ENCODE measurements around the gene CPOX.
"Not testable (repeated sequence)": the region's sequence is repeated elsewhere in the genome, so short reads cannot be mapped to it uniquely, and the experiment has no call there.

Gene CPOX

DNA sequence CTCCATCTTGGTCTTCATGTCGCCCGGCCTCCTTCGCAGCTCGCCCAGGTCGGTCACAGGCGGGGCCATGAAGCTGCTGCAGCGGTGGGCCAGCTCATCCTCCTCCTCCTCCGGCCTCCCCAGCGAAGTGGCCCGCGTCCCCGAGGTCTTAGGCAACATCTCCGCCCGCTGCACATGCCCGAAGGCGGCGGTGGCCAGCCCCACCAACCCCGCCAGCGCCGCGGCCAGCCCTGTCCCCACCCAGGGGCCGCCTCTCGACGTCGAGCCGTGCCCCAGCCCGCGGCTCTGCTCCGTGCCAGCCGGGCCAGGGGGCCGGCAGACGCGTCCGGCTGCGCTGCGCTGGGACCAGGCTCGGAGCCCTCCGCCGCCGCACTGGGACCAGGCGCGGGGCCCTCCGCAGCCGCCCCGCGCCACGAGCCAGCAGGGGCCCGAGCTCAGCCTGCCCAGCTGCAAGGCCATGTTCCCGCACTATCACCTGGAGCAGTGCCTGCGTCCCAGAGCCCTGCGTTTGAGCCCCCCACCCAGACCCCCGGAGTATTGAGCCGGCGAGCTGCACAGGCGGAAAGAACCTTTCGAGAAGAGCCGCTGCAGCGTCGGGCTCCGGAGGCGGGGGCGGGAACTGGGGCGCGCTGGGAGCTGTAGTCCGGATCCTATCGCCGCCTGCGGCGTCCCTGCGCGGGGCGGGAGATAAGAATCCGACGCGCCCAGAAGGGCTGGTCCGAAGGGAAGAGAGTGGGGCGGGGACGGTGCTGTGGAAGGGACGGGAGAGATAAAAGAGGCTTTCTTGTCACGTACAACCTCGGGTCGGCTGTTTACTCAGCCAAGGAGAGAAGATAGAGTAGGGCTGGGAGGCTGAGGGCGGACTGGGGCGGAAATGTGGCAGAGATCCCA, at the start of gene CPOX:
Gene CPOX (minus strand): TSS at position 566 of the 891 bp plus-strand sequence. CDS start 107 bp downstream, at position 459.
- DNase-seq = peak in 55 of 56 donors; percentile 21 to 95 (median 86)

DNA sequence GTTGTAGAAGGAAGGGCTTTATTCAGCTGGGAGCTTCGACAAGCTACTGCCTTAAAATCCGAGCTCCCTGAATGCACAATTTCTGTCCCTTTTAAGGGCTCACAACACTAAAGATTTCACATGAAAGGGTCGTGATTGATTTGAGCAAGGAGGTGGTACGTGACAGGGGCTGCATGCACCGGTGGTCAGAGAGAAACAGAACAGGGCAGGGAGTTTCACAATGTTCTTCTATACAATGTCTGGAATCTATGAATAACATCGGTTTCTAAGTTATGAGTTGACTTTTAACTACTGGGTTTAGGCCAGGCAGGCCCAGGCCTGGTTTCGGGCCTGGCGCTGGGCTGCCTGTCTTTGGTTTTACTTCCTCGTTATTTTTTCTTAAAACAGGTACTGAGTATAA, 49.4 kb upstream of the CPOX start:
- not testable (repeated sequence) for DNase-seq

DNA sequence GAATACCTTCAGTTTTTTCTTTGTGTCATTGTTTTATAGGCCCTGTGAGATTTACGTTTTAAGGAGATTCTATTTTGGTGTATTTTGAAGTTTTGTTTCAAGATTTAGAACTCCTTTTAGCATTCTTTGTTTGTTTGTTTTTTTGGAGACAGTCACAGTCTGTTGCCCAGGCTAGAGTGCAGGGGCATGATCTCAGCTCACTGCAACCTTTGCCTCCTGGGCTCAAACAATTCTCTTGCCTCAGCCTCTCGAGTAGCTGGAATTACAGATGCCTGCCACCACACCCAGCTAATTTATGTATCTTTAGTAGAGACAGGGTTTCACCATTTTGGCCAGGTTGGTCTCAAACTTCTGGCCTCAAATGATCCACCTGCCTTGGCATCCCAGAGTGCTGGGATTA, 48.3 kb upstream of the CPOX start:
- not testable (repeated sequence) for DNase-seq

DNA sequence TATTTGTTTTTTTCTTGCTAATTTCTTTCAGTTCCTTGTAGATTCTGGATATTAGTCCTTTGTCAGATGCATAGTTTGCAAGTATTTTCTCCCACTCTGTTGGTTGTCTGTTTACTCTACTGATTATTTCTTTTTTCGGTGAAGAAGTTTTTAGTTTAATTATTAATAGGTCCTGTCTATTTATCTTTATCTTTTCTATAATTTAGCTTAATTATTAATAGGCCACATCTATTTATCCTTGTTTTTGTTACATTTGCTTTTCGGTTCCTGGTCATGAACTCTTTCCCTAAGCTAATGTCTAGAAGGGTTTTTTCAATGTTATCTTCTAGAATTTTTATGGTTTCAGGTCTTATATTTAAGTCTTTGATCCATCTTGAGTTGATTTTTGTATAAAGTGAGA, 45.1 kb upstream of the CPOX start:
- not testable (repeated sequence) for DNase-seq

DNA sequence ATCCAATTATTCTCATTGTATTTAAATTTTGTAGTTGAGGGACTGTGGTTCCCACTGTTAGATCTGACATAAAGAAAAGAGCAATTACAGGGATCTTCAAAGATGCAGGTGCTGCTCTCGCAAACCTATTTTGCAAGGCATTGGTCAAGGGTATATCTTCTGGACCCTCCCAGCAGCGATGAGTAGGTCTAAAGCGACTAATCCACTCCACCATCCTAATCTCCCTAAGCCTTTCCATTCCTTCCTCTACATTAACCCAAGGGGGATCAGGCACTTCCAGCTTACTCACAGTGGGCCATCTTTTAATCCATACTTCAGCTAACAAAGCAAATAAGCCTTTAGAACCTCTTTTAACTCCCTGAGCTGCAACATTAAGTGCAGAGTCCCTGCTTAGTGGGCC, 37.0 kb upstream of the CPOX start:
- no peak for DNase-seq

DNA sequence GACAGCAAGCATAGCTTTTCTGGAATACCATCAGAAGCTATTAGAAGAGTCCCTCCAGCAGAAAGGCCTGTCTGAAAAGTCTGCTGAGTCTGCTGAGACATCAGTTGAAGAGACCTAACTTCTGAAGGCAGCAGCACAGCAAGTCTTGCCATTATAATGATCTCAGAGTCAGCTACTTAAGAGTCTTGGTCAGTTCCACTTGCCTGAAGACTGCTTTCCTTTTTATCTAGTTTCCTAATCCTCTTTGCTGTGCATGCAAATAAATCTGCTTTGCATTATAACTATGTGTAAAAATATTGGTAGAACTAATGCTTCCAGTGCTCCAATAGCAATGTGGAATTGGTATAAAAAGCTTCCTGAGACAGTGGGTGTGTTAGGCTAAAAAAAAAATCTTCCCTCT, 34.9 kb upstream of the CPOX start:
- no peak for DNase-seq

GRCh38 chr3:98626151-98626550, 32.7 kb upstream of the CPOX start:
- no peak for DNase-seq

DNA sequence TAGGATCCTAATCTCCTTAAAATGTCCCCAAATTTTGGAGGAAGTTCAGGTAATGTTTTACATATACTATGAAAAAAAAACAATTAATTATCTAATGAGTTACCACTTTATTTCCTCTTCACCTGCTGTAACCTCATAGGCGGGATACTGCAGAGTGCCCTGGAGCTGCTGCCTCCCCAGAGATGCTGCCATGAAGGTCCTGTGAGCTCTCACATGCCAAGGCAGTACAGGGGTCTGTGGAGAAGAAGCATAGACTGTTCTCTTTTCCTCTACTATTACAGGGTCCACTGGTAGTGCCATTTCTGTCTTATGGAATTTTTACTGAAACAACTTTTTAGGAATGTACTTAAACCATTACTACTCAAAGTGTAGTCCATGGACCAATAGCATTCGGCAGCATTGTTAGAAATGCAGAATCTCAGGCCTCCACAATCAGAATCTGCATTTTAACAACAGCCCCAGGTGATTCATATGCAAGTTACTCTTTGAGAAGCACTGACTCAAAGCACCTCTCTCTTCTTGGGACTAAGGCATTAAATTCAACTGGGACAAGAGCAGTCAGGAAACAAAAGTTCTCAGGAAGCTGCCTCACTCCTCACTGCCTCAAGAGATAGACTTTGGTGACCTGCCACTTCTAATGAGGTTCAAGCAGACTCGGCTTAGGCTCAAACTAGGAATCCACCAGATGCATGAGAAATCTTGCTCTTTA, 30.3 kb upstream of the CPOX start:
- DNase-seq = no peak

- no peak for DNase-seq
Measured at GRCh38 chr3:98617841-98618240, 24.4 kb upstream of the CPOX start.

DNA sequence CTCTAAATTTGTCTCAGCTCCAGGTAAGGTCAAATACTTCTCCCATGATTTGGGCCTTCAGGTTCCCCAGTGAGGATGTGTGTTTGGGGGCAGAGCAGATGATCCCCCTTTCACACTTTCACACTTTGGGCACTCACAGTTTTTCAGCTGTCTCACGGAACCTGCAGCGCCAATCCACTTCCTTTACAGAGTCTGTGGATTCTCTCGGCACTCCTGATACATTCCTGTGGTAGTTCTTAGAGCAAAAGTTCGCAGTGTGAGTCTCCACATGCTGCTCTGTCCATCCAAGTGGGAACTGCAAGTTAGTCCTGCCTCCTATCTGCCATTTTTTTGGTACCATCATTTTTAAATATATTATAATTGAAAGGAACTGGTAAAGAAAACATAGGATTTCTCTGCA, 20.2 kb upstream of the CPOX start:
- no peak for DNase-seq

DNA sequence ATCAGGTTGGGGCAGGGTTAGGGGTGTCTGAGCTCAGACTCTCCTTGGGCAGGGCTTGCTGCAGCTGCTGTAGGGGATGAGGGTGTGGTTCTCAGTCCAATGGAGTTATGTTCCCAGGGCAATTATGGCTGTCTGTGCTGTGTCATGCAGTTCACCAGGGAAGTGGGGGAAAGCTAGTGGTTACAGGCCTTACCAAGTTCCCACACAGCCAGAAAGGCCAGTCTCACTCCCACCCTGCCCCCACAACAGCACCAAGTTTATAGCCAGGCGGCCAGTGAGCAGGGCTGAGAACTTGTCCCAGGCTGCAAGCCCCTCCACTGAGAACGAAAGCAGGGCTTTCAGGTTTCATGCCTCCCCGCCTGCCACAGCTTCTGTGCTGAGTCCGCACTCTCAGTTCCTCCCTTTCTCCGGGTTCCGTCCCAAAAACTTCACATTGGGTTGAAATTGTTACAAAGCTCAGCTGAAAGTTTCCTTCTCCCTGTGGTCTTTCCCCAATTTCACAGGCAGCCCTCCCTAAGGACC, 19.6 kb upstream of the CPOX start:
- DNase-seq = peak in 13 of 56 donors; percentile 3 to 43 (median 8)

DNA sequence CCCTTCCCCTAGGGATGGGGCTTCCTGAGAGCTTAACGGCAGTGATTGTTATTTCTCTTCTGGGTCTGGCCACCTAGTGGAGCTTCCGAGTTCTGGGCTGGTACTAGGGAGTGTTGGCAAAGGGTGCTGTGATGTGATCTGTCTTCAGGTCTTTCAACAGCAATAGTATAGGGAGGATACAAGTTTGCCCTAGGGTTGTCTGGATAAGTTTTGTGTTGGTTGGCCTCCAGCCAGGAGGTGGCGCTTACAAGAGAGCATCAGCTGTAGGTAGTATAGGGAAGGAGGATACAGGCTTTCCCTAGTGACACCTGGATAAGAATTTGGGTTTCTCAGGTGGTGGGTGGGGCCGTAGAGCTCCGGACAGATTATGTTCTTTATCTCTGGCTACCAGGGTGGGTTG, 19.2 kb upstream of the CPOX start:
- DNase-seq = no peak

- DNase-seq = no peak
Measured at GRCh38 chr3:98608029-98608428, 14.6 kb upstream of the CPOX start.

DNA sequence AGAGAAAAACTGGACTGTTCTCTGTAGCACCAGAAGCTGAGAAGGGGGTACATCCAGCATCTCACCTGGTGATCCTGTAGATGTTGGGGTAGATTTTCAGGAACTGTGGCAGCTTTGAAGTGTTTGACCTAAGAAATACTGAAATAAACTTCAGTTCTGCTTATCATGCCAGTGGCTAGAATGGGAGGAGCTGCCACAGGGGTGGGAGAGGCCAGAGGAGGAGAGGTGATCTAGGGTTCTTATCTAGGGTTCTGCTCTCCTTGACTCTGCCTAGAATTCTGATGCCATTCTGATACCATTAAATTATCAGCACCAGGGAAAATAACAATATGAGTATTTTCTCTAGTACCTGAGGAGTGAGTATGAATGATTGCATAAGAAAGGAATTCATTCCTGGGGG, 10.2 kb upstream of the CPOX start:
- no peak for DNase-seq

- peak in 17 of 56 donors; percentile 12 to 72 (median 24) for DNase-seq
Measured at GRCh38 chr3:98602078-98602678, 8.8 kb upstream of the CPOX start.

- DNase-seq = no peak
Measured at GRCh38 chr3:98601180-98601579, 7.8 kb upstream of the CPOX start.

DNA sequence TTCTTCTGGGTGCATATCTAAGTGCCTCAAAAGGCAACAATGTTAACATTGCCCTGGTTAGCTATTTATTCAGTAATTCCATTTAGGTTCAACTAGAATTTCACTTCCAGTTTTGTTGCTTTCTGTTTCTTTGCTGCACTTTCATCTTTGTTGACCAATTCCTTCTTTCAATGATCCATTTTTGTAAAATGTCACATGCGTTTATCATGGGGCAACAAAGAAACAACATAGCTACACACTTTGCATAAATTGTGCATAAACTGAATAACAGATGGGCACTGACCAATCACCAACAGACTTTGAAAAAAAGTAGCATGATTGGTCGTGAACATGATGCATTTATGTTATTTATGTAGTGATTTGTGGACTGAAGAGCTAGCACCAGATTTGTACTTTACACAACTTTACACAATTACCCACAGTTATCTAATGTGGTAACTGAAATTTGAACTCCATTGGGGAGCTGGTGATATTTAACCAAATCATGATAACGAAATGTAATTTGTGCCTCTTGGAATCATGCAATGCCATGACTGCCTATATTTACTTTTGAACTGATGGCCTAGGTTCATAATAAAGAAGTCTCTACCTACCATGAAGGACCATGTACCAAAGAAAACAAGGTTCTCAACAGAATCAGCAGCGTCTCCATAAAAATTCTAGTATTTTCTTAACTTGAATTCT, 7.1 kb upstream of the CPOX start:
- DNase-seq = no peak

DNA sequence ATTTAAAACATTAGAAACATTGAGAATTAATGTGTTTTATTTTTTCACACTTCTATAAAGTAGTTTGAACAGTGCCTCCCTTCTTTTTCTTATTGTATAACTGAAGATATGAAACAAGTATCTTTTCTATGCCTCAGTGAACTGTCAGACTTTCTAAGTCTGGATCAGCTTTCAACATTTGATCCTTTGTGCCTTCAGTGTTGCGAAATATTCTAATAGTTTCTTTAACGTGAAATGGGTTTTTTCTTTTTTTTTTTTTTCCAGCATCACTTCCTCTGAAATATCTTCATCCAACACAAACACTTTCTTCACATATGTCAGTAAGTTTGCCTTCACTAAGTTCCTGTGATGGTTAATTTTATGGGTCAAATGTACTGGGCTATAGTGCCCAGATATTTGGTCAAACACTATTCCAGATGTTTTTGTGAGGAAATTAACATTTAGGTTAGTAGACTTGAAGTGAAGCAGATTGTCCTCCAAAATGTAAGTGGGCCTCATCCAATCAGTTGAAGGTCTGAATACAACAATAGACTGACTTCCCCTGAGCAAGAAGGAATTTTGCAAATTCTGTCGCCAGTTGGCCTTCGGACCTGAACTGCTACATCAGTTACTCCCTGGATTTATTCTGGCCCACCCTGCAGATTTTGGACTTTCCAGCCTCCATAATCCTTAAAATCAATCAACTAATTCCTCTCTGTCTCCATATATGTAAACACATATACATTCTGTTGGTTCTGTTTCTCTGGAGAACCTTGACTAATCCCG, 6.4 kb upstream of the CPOX start:
- no peak for DNase-seq

DNA sequence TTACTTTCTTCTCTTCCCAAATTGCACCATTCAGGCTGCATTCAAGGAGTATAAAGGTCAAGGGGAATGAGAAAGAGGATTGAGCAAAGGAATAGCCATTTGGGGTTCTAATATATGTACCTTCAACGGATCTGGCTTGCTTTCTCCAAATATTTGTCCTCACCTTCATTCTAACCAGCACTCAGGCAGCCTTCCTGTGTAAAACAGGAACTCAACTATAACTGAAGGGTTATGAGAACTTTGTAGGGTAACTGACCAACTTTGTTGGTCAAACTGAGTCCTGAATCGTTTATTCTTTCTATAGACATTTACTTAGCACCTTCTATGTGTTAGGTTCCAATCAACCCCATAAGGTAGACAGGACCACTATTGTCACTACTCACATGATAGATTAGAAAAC, 5.1 kb upstream of the CPOX start:
- no peak for DNase-seq

Measured in nucleus accumbens (tissue), 56 donors.